ENCODE results near the gene UNC5C.

Gene UNC5C

GRCh38 chr4:95238554-95238953 lies 310.2 kb downstream of the UNC5C start:
- no peak overlapping the region for H3K4me3 ChIP-seq (ENCODE audit: low read depth, low read length)
- DNase-seq (ENCODE audit: low read depth) = no peak
- TF ChIP-seq CTCF (IDR thresholded peaks at IDR 0.05; ENCODE audit: low read depth, low read length, missing control alignments) = no peak
- in situ Hi-C loops (cut with HindIII; ENCODE audit: low sequenced_read_pairs) = no loop called here

GRCh38 chr4:95232358-95233156 lies 316.2 kb downstream of the UNC5C start:
- DNase-seq (ENCODE audit: low read depth) = peak; percentile 18
- TF ChIP-seq CTCF (IDR thresholded peaks at IDR 0.05; ENCODE audit: low read depth, low read length, missing control alignments) = no peak
- in situ Hi-C loops (cut with HindIII; ENCODE audit: low sequenced_read_pairs) = no loop called here
- no peak overlapping the region for H3K4me3 ChIP-seq (ENCODE audit: low read depth, low read length)

- no peak for TF ChIP-seq CTCF (IDR thresholded peaks at IDR 0.05; ENCODE audit: low read depth, low read length, missing control alignments)
- no peak for DNase-seq (ENCODE audit: low read depth)
- in situ Hi-C loops (cut with HindIII; ENCODE audit: low sequenced_read_pairs) = no loop called here
- H3K4me3 ChIP-seq (ENCODE audit: low read depth, low read length) = no peak overlapping the region
Measured at GRCh38 chr4:95231681-95232080, 317.1 kb downstream of the UNC5C start.

GRCh38 chr4:95225849-95226248 lies 322.9 kb downstream of the UNC5C start:
- no peak for TF ChIP-seq CTCF (IDR thresholded peaks at IDR 0.05; ENCODE audit: low read depth, low read length, missing control alignments)
- DNase-seq (ENCODE audit: low read depth) = no peak
- H3K4me3 ChIP-seq (ENCODE audit: low read depth, low read length) = no peak overlapping the region
- in situ Hi-C loops (cut with HindIII; ENCODE audit: low sequenced_read_pairs) = no loop called here

- no peak overlapping the region for H3K4me3 ChIP-seq (ENCODE audit: low read depth, low read length)
- TF ChIP-seq CTCF (IDR thresholded peaks at IDR 0.05; ENCODE audit: low read depth, low read length, missing control alignments) = no peak
- no peak for DNase-seq (ENCODE audit: low read depth)
- in situ Hi-C loops (cut with HindIII; ENCODE audit: low sequenced_read_pairs) = no loop called here
Measured at GRCh38 chr4:95224402-95224801, 324.4 kb downstream of the UNC5C start.

- no peak for DNase-seq (ENCODE audit: low read depth)
- H3K4me3 ChIP-seq (ENCODE audit: low read depth, low read length) = no peak overlapping the region
- no peak for TF ChIP-seq CTCF (IDR thresholded peaks at IDR 0.05; ENCODE audit: low read depth, low read length, missing control alignments)
- in situ Hi-C loops (cut with HindIII; ENCODE audit: low sequenced_read_pairs) = no loop called here
Measured at GRCh38 chr4:95220205-95221175, 328.3 kb downstream of the UNC5C start.
